ENCODE results near the gene FILIP1L. TPM values are rescaled to one million over a fixed set of nuclear protein-coding genes. Genes with fewer than 3 reads are reported as not detected.

Gene FILIP1L
- polyA plus RNA-seq, 1 donor: 42.3 TPM

DNA sequence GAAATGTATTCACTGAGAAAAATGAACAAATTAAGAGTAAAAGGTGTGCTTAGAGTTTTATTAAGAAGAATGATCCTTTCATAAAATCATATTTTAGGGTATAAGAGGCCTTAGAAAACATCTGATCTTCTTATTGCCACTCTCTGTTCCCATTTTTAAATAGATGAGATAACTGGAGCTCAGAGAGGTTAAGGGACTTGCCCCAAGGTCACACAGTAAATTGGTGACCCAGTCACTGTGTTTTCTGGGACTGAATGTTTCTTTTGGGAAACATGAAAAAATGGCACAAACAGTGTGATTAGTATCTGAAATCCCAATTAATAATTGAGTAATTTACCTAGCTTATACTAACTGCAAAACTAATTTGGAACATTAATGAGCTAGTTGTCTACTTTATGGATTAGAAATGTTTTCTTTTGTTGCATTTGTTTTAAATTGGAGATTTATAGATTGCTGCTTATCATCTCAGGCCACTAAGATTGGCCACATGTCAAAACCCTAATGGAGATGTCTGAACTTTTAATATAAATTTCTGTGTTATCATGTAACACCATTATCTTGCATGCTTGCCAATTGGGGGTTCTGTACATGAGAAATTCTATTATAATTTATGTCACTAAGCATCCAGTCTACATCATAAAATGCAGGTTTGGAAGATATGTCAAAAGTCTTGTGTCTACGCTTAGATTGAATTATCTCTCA, 231.7 kb downstream of the FILIP1L start:
- no peak for DNase-seq

DNA sequence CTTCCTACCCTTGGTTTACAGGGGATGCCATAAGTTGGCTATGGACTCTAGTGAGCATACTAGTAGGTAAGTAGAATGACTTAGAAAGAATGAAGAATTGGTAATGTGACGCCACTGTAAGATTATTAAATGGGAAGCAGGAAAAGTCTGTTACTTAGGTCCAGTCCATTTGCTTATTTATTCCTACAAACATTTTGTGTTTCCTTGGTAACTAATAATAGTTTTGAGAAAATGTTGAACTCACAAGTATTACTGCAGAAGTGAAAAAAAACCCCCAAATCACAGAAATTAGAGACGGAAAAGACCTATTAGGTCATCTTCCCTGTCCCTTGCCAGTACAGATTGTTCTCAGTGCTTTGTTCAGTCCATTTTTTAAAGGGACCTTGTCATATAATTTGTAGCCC, 233.2 kb downstream of the FILIP1L start:
- peak; percentile 69 for DNase-seq

DNA sequence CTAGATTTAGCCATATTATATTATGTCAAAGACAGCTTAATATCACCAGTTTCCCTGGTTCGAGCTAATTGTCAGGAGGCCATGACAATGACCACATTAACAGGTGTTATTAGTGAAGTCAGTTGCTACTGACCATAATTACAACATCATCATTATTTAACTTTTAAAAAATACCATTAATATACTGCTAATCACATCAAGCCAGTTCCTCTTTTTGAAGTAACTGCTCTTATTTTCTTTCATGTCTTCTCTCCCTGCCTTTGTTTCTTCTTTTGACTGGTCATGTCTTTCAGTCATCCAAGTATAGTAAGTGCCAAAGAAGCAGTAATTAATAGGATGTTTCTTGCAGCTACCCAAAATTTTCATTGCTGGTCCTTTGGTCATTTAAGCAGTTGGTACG, 235.0 kb downstream of the FILIP1L start:
- DNase-seq: no peak

DNA sequence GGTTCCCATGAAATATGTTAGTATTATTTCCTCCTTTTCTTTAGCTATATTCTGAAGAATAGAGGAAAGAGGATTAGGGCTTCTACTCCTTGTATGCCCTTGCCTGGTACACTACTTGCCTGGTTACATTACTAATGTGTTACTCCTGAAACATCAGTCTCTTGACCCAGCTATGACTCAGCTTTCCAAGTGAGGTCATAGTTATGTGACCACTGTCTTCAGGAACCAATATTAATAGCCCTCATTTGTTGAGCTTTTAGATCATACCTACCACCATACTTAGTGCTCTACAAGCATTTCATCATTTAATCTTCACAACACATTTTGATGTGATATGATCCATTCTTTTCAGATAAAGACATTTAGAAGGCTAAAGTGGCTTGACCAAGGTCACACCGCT, 236.3 kb downstream of the FILIP1L start:
- DNase-seq: no peak

DNA sequence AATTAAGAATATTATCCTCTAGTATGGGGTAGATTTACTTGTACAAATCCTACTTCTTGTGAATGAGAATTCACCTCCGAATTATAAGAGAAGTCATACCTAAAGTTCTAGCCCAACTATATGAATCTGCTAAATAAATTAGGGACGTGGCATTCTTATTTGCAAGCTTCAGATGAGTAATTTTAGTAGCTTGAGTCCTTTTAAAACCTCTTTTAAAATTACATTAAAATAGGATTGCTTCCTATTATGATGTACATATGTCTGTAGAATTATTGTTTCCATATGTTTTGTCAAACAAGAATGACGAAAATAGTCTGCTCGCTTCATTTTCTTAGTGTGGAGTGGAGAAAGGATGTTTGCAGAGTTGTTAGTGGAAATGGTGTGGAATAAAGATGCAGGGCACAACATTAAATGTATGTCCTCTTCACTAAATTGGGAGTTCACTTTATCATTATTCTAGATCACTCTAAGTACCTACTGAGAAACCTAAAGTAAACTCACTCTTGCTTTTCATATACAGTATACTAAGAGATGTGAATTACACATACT, 237.2 kb downstream of the FILIP1L start:
- DNase-seq: no peak

DNA sequence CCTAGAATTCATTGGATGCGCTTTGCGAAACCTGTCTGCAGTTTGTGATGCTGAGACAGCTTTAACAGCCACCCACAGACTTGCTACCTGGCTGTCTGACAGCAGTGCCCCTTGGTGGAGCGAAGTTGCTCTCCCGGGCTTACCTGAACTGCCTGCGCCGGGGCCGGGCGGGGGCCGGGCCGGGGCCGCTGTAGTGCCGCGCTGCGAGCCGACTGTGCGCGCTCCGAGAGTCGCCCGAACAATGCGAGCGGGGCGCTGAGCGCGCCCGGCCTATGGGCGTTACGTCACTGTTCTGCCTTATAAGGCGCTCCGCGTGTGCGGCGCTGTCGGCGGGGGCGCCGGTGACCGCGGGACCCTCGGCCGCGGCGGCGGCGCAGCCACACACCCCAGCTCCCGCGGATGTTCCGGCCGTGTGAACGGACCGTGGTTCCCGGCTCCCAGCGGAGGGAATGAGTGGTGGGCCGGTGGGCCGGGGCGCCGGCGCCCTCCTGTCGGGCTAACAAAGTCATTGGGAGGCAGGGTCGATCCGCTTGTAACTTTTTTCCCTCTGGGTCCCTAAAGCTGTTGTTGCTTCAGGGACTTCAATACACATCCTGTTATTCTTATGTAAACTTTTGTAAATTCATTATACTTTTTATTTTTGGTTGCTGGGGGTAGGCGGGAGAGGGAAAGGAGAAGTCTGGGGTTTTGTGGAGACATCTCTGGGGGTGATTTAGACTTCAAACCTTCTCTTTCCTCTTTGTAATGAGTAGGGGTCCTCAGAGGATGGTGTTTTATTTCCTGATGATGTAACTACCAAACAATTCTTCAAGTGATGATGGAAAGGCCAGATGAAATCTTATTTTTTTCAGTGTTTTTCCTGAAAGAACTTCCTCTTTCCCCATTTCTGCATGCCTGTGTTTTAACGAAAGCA, 238.1 kb downstream of the FILIP1L start:
- peak; percentile 94 for DNase-seq

DNA sequence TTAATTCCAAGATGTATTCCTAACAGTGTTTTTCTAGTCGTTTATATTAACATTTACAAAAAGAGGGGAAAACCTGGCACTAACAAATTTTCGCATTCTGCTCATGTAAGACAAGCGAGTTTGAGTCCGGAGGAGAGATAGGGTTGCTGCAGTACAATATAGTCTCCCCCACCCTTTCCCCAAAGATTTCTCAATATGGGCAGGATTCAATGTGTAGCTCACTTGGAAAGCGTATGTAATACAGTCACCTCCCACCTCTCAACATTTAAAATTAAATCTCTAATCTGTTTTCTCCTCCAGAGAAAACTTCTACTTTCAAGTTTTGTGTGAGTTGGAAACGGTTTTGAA, 238.7 kb downstream of the FILIP1L start:
- DNase-seq: peak; percentile 81

DNA sequence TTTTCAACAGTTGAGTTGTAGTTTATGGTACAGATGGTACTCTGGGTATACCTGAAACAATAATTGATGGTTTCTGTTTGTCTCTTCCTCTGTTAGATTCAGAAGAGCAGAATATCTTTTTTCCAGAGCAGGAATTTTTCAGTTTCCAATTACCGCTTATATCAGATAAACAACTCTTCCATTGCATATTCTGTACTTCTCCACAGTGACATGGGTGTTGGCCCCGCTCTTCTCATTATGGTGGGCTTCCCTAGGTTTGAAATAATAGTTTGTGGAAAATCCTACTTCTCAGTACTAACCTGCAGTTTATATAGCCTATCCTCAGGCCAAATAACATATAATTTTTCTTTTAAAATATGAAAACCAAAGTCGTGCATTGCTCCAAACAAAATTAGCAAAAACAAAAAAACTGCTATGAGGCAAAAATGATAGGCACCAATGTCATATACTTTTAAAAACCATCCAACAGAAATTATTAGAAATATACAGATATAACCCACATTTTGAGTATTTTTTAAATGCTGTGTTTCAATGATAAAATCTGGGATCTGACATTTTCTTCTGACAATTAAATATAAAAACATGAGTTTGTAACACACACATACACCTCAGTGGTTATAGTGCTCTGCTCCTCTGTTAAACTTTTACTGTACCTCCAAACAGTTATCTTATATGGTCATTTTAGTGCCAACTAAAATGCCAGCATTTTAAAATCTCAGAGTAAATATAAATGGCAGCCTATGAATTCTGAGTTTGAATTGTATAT, 239.9 kb downstream of the FILIP1L start:
- DNase-seq: no peak

DNA sequence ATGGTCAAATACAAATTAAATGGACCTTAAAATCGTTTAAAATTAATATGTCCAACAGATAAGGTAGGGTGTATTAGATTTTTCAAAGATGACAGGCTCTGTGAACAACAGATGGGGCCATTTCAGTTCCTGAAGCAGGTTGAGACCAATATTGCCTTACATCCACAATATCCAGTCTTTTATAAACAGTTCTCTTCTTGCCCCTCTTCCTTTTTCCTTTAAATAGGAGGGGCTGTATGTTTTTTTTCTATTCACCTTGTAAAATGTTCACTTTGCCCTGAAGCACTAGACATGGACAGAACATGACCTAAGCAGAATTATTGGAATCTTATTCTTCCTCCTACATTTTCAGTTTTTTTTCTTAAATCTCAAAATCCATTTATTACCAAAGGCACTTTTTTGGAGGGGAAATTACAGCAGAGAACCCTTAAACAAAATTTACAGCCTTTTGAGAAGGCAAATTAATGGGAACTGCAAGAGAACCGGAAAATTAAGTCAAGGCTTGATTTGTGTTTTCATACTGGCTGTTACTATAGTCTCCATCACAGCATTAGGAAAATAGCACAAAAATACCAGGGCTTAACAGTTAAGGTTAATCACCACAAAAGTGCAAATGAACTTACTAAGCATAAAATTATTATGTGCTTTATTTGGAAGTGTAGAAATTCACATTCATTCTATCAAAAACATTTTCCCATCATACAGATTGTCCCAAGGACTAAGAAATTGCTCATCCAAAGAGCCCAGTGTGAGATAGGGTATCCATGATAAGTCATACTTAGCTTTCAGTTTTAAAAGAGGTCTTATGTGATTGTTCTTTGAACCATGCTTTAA, 240.8 kb downstream of the FILIP1L start:
- DNase-seq: no peak

DNA sequence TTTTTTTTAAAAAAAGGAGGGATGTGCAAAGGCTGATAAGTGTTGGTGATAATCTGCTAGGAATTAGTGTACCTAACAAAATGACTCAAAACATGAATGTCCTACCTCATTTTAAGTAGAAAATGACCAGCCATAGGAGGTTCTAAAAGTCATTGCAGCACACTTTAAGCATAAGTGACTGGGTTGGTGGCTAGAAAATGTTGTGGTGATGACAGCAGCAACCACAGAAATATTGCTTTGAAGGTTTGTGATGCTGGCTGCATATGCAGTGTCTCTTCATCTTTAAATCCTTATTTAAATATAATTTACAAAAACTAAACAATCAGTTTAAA, 241.4 kb downstream of the FILIP1L start:
- DNase-seq: no peak

DNA sequence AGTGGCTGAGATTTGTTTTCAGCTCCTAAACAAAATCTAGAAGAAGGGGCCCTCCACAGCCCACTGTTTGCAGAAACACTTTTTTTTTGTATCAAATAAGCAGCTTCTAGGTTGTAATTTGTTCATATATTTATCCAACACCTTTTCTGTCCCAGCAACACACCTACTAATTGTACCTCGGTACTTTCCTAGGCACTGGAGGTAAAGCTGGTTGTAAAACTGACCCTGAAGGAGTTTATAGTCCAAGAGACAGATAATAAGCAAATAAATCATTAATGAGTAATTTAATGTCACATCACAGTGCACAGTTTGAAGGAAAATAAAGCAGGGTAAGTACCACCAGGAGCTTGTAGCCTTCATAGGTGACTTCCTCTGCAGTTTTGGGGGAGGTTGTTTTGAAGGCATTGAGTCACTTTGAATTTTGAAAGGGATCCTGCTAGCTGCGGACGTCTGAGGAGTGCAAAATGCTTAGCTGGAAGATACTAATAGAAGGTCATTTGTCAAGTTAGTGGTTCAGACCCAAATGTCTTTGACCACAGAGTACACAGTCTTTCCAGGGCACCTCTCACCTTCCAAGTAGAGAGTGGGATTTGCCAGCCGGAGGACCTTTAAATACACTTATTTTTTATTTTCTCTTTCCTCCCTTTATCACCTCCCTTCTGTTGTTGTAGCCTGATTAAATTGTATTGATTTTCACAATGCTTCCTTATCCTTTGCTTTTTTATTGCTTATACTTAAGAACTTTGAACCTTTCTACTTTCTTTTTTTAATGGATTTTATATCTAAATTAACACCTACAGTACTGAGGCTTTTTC, 242.9 kb downstream of the FILIP1L start:
- no peak for DNase-seq

DNA sequence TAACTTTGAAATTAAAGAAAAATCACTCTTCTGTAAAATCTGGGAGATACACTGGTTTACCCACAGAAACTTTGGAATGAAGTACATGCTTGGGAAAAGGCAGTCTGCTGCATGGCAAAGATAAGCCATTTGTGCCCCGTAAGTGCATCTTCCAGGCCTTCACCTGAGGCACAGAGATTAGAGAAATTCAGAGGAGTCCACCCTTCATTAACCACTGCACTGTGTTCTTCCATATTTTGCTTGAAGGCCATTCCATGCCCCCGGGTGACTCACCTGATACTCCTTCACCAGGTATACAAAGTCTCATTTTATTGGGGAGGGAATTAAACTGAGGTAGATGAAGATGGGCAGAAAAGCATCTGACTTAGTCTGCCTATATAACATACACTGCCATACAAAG, 243.6 kb downstream of the FILIP1L start:
- DNase-seq: no peak

DNA sequence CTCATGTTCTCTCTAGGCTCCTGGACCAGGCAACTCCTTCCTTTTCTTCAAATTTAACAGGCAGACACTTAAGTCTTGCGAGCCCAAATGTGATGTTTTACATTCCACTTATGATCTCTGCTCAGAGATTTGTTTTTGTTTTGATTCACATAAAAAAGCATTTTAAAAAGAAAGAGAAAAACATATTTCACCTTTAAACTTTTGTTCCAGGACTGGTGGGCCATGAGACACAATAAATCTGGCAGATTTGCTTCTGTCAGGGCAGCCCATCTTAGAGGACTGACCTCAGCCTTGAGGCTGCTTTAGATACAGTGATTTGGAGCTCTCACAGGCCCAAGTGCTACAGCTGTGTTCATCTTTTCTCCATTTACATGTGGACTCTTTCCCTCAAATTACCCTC, 244.7 kb downstream of the FILIP1L start:
- DNase-seq: no peak

DNA sequence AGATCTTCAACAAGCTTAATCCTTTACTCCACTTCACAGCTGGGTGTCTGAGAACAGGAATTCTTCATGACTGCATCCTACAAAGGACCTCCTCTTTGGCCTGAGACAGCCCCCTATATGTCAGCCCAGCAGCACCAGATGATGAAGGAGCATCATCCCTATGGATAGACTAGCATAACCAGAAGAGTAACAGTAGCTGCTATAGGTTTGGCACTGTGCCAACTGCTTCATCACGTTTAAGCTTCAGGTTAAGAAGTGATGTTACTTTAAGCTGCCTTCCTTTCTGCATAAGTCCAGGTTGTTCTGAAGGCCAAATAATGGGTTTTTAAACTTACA, 246.0 kb downstream of the FILIP1L start:
- DNase-seq: no peak

DNA sequence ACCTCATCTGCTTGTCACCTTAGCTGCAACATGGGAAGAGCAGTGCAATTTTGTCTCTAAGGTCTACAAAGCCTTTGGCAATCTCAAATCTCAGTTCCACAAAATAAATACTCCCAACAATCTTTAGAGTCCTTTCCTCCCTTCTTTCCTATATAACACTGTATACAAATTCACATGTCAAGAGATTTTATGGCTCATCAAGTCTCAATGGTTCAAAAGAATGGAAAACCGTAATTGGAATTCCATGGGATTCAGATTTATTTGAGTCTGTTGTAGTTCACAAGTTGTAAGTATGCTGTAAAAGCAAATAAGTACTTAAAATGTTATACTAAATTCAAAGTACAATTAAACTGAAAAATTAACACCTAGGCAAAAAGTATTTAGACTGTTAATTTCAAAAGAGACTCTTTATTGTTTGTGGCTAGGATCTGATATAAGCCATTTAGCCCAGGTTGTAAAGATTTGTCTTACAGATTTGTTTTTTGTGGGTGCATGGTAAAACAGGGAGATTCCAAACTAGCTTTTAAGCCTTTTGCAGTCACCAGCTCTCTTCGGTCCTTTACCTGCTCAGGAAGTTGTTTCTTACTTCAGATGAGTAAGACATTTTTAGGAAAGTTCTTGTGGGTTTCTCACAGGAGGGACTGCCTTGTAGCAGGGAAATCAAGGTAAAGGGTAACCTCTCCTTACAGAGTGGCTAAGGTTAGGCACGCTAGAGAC, 246.5 kb downstream of the FILIP1L start:
- no peak for DNase-seq

DNA sequence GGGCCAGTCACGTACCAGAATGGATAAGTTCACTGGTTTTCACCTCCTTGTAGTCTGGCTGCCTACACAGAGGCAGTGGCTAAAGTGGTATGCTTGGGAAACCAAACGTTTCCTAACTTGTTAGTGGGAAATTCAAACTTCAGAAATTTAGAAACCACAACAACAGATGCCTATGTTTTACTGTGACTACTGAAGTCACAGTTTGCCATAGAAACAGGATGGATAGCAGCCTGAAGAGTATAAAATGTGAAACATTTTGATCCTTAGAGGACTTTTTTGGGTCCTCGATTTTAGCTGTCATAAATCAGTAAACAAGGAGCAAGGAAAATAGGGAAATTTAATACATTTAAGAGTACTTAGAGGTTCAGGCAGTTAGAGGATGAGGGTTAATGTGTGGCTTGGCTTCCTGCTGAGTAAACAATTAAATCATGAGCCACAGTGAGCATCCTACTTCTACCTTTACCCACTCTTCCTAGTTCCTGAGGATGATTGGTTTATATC, 248.0 kb downstream of the FILIP1L start:
- no peak for DNase-seq

DNA sequence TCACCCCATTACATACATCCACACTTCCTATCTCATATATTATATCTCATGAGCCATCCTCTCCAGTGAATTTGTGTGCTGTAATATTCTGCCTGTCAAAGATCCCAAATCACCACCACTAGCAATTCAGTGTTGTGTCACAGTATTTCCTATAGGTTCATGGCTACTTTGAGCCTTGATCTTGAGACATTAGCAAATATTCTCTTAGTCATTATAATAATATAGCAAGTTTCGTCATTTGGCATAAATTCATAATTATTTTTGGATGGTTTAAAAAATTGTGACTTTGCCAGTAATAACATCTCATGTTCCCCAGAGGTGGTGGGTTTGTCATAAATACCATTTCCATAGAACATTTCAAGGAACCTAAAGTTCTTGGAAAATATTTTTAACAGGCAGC, 249.0 kb downstream of the FILIP1L start:
- no peak for DNase-seq

DNA sequence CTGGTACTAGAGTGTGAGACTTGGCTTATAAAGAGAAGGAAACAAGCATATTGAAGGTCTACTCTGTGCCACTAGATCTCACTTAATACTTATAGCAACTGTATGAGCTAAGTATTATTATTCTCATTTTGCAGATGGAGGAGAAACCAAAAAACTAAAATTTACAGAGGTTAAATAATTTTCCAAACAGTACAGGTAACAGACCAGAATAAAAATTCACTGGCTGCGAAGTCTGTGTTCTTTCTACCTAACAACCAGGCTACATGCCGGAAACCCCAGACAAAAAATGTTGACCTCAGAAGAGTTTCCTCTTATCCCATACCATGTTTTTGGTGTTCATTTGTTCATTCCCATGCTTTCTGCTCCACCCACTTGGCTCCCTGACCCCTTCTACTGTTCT, 250.0 kb downstream of the FILIP1L start:
- no peak for DNase-seq

DNA sequence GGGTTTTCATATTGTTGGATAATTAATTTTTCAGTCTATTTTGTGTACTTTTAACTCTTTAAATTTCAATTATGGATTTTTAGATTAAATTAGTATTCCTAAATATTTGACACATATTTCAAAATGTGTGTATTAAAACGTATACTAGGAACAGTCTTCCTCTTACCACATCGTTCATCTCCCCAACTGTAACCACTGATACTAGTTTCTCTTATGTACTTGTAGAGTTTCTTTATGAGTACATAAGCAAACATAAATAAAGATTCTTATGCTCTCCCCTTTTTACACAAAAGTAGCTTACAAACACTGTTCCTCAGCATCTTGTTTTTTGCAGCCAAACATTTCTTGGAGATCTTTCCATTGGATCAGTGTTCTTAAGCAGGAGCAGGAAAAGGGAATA, 250.7 kb downstream of the FILIP1L start:
- no peak for DNase-seq

DNA sequence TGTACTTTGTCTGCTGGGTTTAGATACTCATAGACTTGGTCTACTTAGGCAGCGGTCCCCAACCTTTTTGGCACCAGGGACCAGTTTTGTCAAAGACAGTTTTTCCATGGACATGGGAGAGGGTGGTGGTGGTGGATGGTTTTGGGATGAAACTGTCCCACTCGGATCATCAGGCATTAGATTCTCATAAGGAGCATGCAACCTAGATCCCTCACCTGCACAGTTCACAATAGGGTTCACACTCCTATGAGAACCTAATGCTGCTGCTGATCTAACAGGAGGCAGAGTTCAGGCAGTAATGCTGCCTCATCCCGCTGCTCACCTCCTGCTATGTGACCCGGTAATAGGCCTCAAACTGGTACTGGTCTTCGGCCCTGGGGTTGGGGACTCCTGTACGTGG, 251.3 kb downstream of the FILIP1L start:
- no peak for DNase-seq

DNA sequence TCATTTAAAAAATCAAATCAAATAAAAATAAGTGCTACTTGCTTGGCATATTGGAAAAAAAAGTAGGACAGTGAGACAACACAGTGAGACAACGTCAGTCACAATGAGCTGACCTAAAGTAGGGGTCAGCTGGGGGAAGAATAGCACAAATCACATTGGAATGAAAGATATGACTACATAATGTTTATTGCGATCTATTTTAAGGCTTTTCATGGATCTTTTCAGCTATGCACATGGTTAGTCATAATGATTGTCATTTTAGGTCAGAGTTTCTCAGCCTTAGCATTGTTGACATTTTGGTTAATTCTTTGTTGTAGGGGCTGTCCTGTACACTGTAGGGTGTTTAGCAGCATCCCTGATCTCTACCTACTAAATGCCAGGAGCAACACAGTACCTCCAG, 252.1 kb downstream of the FILIP1L start:
- no peak for DNase-seq
